Mesenchymal stem cell (in vitro differentiated cells and primary cell): Measurements from ENCODE around the gene CCL7.

Experiments used
- DNase-seq: peaks from one replicate; pipeline ENCODE4 v3.0.0-alpha.2; 2013
- H2AFZ ChIP-seq: one replicate; pipeline ENCODE4 v1.6.1; 2013; ENCODE audit warnings: low read depth, mild to moderate bottlenecking, control low read depth, inconsistent platforms, low read length, moderate library complexity
- H2AK5ac ChIP-seq: 2 replicates; pipeline ENCODE4 v1.6.1; 2013; ENCODE audit warnings: low read length, moderate library complexity, mild to moderate bottlenecking, inconsistent platforms; ENCODE audit not compliant: severe bottlenecking
- H2BK120ac ChIP-seq: one replicate; pipeline ENCODE4 v1.6.1; 2013; ENCODE audit warnings: low read depth, mild to moderate bottlenecking, inconsistent platforms, low read length, moderate library complexity
- H2BK12ac ChIP-seq, 2 experiments: one replicate each; pipeline ENCODE4 v1.6.1; 2013; ENCODE audit warnings: inconsistent platforms in 2 of 2, low read length in 2 of 2, mild to moderate bottlenecking in 2 of 2, moderate library complexity in 2 of 2, control low read depth in 1 of 2
- H2BK15ac ChIP-seq: one replicate; pipeline ENCODE4 v1.6.1; 2013; ENCODE audit warnings: mild to moderate bottlenecking, low read depth, inconsistent platforms; ENCODE audit not compliant: poor library complexity, severe bottlenecking
- H2BK5ac ChIP-seq: 2 replicates; pipeline ENCODE4 v1.6.1; 2013; ENCODE audit warnings: low read depth, mild to moderate bottlenecking, low read length, control low read depth, inconsistent platforms; ENCODE audit not compliant: poor library complexity, severe bottlenecking
- H3K14ac ChIP-seq, 2 experiments: one replicate each; pipeline ENCODE4 v1.6.1; 2013; ENCODE audit warnings: inconsistent platforms in 2 of 2, low read length in 2 of 2, control low read depth in 1 of 2, mild to moderate bottlenecking in 1 of 2, moderate library complexity in 1 of 2
- H3K18ac ChIP-seq, 2 experiments: one replicate each; pipeline ENCODE4 v1.6.1; 2013; ENCODE audit warnings: inconsistent platforms in 2 of 2, low read length in 2 of 2, control low read depth in 1 of 2, low read depth in 1 of 2, mild to moderate bottlenecking in 1 of 2
- H3K23ac ChIP-seq, 2 experiments: one replicate each; pipeline ENCODE4 v1.6.1; 2013; ENCODE audit warnings: inconsistent platforms in 2 of 2, low read length in 2 of 2, mild to moderate bottlenecking in 2 of 2, moderate library complexity in 2 of 2, control low read depth in 1 of 2
- H3K27ac ChIP-seq: 2 replicates; pipeline ENCODE4 v1.5.1; 2013; ENCODE audit warnings: mild to moderate bottlenecking, moderate library complexity, low read length, control low read depth, inconsistent platforms; ENCODE audit not compliant: poor library complexity, severe bottlenecking
- H3K27me3 ChIP-seq, 2 experiments: 2 replicates each; pipeline versions ENCODE4 v1.6.1 to v1.7.0; 2013; ENCODE audit warnings: low read length in 2 of 2, mild to moderate bottlenecking in 2 of 2, moderate library complexity in 2 of 2, control low read depth in 1 of 2, inconsistent platforms in 1 of 2; ENCODE audit not compliant: control insufficient read depth in 1 of 2, insufficient read depth in 1 of 2
- H3K36me3 ChIP-seq, 2 experiments: 2 replicates each; pipeline versions ENCODE4 v1.6.1 to v1.7.0; 2013; ENCODE audit warnings: low read length in 2 of 2, control low read depth in 1 of 2, inconsistent platforms in 1 of 2, low read depth in 1 of 2, mild to moderate bottlenecking in 1 of 2; ENCODE audit not compliant: insufficient read depth in 2 of 2, control insufficient read depth in 1 of 2
- H3K4ac ChIP-seq, 2 experiments: one replicate each; pipeline ENCODE4 v1.6.1; 2013; ENCODE audit warnings: inconsistent platforms in 2 of 2, low read length in 2 of 2, mild to moderate bottlenecking in 2 of 2, moderate library complexity in 2 of 2, control low read depth in 1 of 2, low read depth in 1 of 2
- H3K4me1 ChIP-seq: 2 replicates; pipeline ENCODE4 v1.6.1; 2013; ENCODE audit warnings: low read depth, low read length, control low read depth; ENCODE audit not compliant: control insufficient read depth, insufficient read depth
- H3K4me2 ChIP-seq: 2 replicates; pipeline ENCODE4 v1.6.1; 2013; ENCODE audit warnings: low read length, mild to moderate bottlenecking, inconsistent platforms; ENCODE audit not compliant: poor library complexity, severe bottlenecking
- H3K4me3 ChIP-seq, 2 experiments: 2 replicates each; pipeline versions ENCODE4 v1.5.1 to v1.7.0; 2013; ENCODE audit warnings: low read length in 2 of 2, mild to moderate bottlenecking in 2 of 2, control low read depth in 1 of 2, low read depth in 1 of 2; ENCODE audit not compliant: insufficient read depth in 1 of 2
- H3K79me1 ChIP-seq: replicated peaks from 2 replicates; pipeline ENCODE4 v1.6.1; 2013; ENCODE audit warnings: mild to moderate bottlenecking, control low read depth, low read length, inconsistent platforms; ENCODE audit not compliant: poor library complexity, severe bottlenecking
- H3K9ac ChIP-seq: 2 replicates; pipeline ENCODE4 v1.7.0; 2013; ENCODE audit warnings: mild to moderate bottlenecking, low read length, moderate library complexity
- H3K9me3 ChIP-seq: 2 replicates; pipeline ENCODE4 v1.7.0; 2013; ENCODE audit warnings: mild to moderate bottlenecking, low read length; ENCODE audit not compliant: control insufficient read depth
- H4K8ac ChIP-seq: one replicate; pipeline ENCODE4 v1.6.1; 2013; ENCODE audit warnings: inconsistent platforms, mild to moderate bottlenecking, low read length, moderate library complexity
- H4K91ac ChIP-seq: one replicate; pipeline ENCODE4 v1.6.1; 2013; ENCODE audit warnings: mild to moderate bottlenecking, low read length, inconsistent platforms
- WGBS: methylation state at CpG from one replicate; pipeline ENCODE4 v1.1.7; 2013; ENCODE audit warnings: mixed read lengths; 5-methylcytosine and 5-hydroxymethylcytosine counted together

Gene CCL7

GRCh38 chr17:34251186-34251585 lies 18.8 kb upstream of the CCL7 start:
- H3K14ac ChIP-seq = no peak overlapping the region
- no peak overlapping the region for H2BK15ac ChIP-seq
- no peak overlapping the region for H2BK5ac ChIP-seq
- H2AK5ac ChIP-seq = peak overlapping the region; percentile 76
- H2BK12ac ChIP-seq = no peak overlapping the region
- H3K4me2 ChIP-seq = no peak overlapping the region
- peaks cover 0 to under 1% of the 10 kb centered on the region in 2 experiments for H3K27me3 ChIP-seq
- peak overlapping the region; percentile 11 for H2BK120ac ChIP-seq
- H4K8ac ChIP-seq = no peak overlapping the region
- no peak for DNase-seq
- H3K36me3 ChIP-seq = peaks cover 0 to 2% of the 10 kb centered on the region in 2 experiments
- H4K91ac ChIP-seq = no peak overlapping the region
- H3K9me3 ChIP-seq = no peaks in the 10 kb centered on the region
- no peaks in the 10 kb centered on the region for H3K79me1 ChIP-seq
- H3K4me3 ChIP-seq = no peak overlapping the region
- peaks cover 23% of the 10 kb centered on the region for H3K4me1 ChIP-seq
- H3K4ac ChIP-seq = no peak overlapping the region
- no peak overlapping the region for H3K23ac ChIP-seq
- no peak overlapping the region for H3K9ac ChIP-seq
- H3K18ac ChIP-seq = no peak overlapping the region
- H2AFZ ChIP-seq = no peak overlapping the region
- 85% methylated on average over 3 of the region's 3 CpGs for WGBS
- H3K27ac ChIP-seq = no peak overlapping the region

- H2BK5ac ChIP-seq = peak overlapping the region; percentile 50
- peak overlapping the region; percentile 81 for H3K9ac ChIP-seq
- peak overlapping the region; percentile 62 for H2AK5ac ChIP-seq
- H3K36me3 ChIP-seq = peaks cover 0 to 11% of the 10 kb centered on the region in 2 experiments
- no peak overlapping the region for H3K4me2 ChIP-seq
- WGBS = 32% methylated on average over 3 of the region's 5 CpGs
- no peak overlapping the region for H3K23ac ChIP-seq
- peak overlapping the region in 1 of 2 experiments; percentile 71 for H3K18ac ChIP-seq
- H3K27ac ChIP-seq = peak overlapping the region; percentile 88
- H4K8ac ChIP-seq = no peak overlapping the region
- peaks cover 25% of the 10 kb centered on the region for H3K4me1 ChIP-seq
- peak overlapping the region; percentile 70 for H4K91ac ChIP-seq
- H2BK120ac ChIP-seq = peak overlapping the region; percentile 11
- peak overlapping the region in 1 of 2 experiments; percentile 59 for H2BK12ac ChIP-seq
- no peak overlapping the region for H2BK15ac ChIP-seq
- H3K9me3 ChIP-seq = no peaks in the 10 kb centered on the region
- H3K14ac ChIP-seq = no peak overlapping the region
- no peaks in the 10 kb centered on the region for H3K79me1 ChIP-seq
- no peaks in the 10 kb centered on the region for H3K27me3 ChIP-seq
- no peak overlapping the region for H2AFZ ChIP-seq
- no peak overlapping the region for H3K4ac ChIP-seq
- H3K4me3 ChIP-seq = no peak overlapping the region
- no peak for DNase-seq
These were observed 18.0 kb upstream of the CCL7 start for GRCh38 chr17:34252095-34252443.

- Histone ChIP-seq H3K14ac (no peak overlapping the region), H3K4ac (peak overlapping the region in 1 of 2 experiments; percentile 64), H4K91ac (no peak overlapping the region), H3K9me3 (no peaks in the 10 kb centered on the region), H2AK5ac (peak overlapping the region; percentile 46), H3K36me3 (peaks cover 0 to 15% of the 10 kb centered on the region in 2 experiments), H3K18ac (no peak overlapping the region), H3K27ac (peak overlapping the region; percentile 88), H2AFZ (no peak overlapping the region), H3K4me2 (no peak overlapping the region), H3K27me3 (no peaks in the 10 kb centered on the region), H3K4me3 (peak overlapping the region in 1 of 2 experiments; percentile 36), H4K8ac (no peak overlapping the region), H3K79me1 (no peaks in the 10 kb centered on the region), H2BK15ac (no peak overlapping the region), H3K23ac (no peak overlapping the region), H3K9ac (peak overlapping the region; percentile 81), H2BK5ac (peak overlapping the region; percentile 50), H2BK12ac (no peak overlapping the region), H2BK120ac (no peak overlapping the region), H3K4me1 (peaks cover 25% of the 10 kb centered on the region)
- DNase-seq = peak; percentile 96
- WGBS = 8% methylated on average over 6 of the region's 6 CpGs
These were observed 17.4 kb upstream of the CCL7 start for GRCh38 chr17:34252444-34253138.

GRCh38 chr17:34253139-34253525 lies 16.9 kb upstream of the CCL7 start:
- peak overlapping the region in 1 of 2 experiments; percentile 36 for H3K4me3 ChIP-seq
- DNase-seq = no peak
- H3K14ac ChIP-seq = no peak overlapping the region
- no peak overlapping the region for H2BK5ac ChIP-seq
- peaks cover 24% of the 10 kb centered on the region for H3K4me1 ChIP-seq
- H3K23ac ChIP-seq = no peak overlapping the region
- H3K79me1 ChIP-seq = no peaks in the 10 kb centered on the region
- H2AFZ ChIP-seq = no peak overlapping the region
- no peak overlapping the region for H3K4me2 ChIP-seq
- H3K36me3 ChIP-seq = peaks cover 0 to 15% of the 10 kb centered on the region in 2 experiments
- peak overlapping the region; percentile 80 for H2AK5ac ChIP-seq
- peak overlapping the region in 1 of 2 experiments; percentile 31 for H3K18ac ChIP-seq
- no peaks in the 10 kb centered on the region for H3K27me3 ChIP-seq
- WGBS = 63% methylated on average over 3 of the region's 3 CpGs
- no peak overlapping the region for H4K8ac ChIP-seq
- peak overlapping the region in 1 of 2 experiments; percentile 42 for H3K4ac ChIP-seq
- peak overlapping the region; percentile 88 for H3K27ac ChIP-seq
- peak overlapping the region; percentile 81 for H3K9ac ChIP-seq
- no peak overlapping the region for H2BK12ac ChIP-seq
- no peak overlapping the region for H4K91ac ChIP-seq
- H2BK120ac ChIP-seq = no peak overlapping the region
- H3K9me3 ChIP-seq = no peaks in the 10 kb centered on the region
- no peak overlapping the region for H2BK15ac ChIP-seq
